WTC11 (cell line): ENCODE results near the gene RABGAP1. TPM values are rescaled to one million over a fixed set of nuclear protein-coding genes. Genes with fewer than 3 reads are reported as not detected.

Source experiments
- ATAC-seq: fragments of 200-7000 bp; cut with Tn5 transposase; 2 replicates; pipeline ENCODE4 v1.10.0; 2021; ENCODE audit warnings: mild to moderate bottlenecking, moderate library complexity
- CTCF ChIA-PET: fragments of 300-600 bp; sonication (Branson Sonifier 250); formaldehyde crosslinking; loops from one replicate; lab custom pipeline; 2021; ENCODE audit warnings: antibody characterized with exemption; lab: Charles Lee
- POLR2A ChIA-PET: fragments of 350-600 bp; sonication (Branson Sonifier 250); formaldehyde crosslinking; loops from one replicate; lab custom pipeline; 2021; ENCODE audit warnings: antibody characterized with exemption; lab: Charles Lee
- DNase-seq: peaks from one replicate; pipeline ENCODE4 v3.0.0; 2021; ENCODE audit warnings: low spot score
- H3K27ac Mint-ChIP-seq: 2 replicates; pipeline ENCODE4 v1.8.0; 2021; ENCODE audit warnings: mixed read lengths
- H3K27me3 Mint-ChIP-seq: 2 replicates; pipeline ENCODE4 v1.8.0; 2021; ENCODE audit warnings: low read depth, mild to moderate bottlenecking, moderate library complexity, mixed read lengths
- H3K36me3 Mint-ChIP-seq: 2 replicates; pipeline ENCODE4 v1.8.0; 2021; ENCODE audit warnings: mixed read lengths
- H3K4me1 Mint-ChIP-seq: 2 replicates; pipeline ENCODE4 v1.8.0; 2022; ENCODE audit warnings: mixed read lengths
- H3K4me3 Mint-ChIP-seq: 2 replicates; pipeline ENCODE4 v1.8.0; 2021; ENCODE audit warnings: mild to moderate bottlenecking, moderate library complexity, mixed read lengths
- H3K9me3 Mint-ChIP-seq: 2 replicates; pipeline ENCODE4 v1.8.0; 2021; ENCODE audit warnings: mixed read lengths
- AR ChIP-seq: fragments of 250-450 bp; sonication (Bioruptor Pico); IDR thresholded peaks from 2 replicates; pipeline ENCODE4 v1.9.0; 2021; ENCODE audit warnings: mild to moderate bottlenecking
- CREB1 ChIP-seq: sonication (generic); formaldehyde crosslinking; IDR thresholded peaks from 2 replicates; pipeline ENCODE4 v1.8.0; 2023; ENCODE audit warnings: mild to moderate bottlenecking, missing genetic modification reagents
- ELF4 ChIP-seq: sonication (generic); formaldehyde crosslinking; IDR thresholded peaks from 2 replicates; pipeline ENCODE4 v1.8.1; 2022; ENCODE audit warnings: low read depth, mild to moderate bottlenecking, moderate library complexity, missing genetic modification reagents
- EMX1 ChIP-seq: fragments of 250-450 bp; sonication (Bioruptor Pico); IDR thresholded peaks from 2 replicates; pipeline ENCODE4 v1.8.0; 2021; ENCODE audit warnings: mild to moderate bottlenecking
- ESRRA ChIP-seq: sonication (generic); formaldehyde crosslinking; IDR thresholded peaks from 2 replicates; pipeline ENCODE4 v1.8.1; 2022; ENCODE audit warnings: mild to moderate bottlenecking, missing genetic modification reagents, borderline replicate concordance
- GABPB1 ChIP-seq: sonication (generic); formaldehyde crosslinking; IDR thresholded peaks from 2 replicates; pipeline ENCODE4 v1.8.1; 2023; ENCODE audit warnings: mild to moderate bottlenecking, missing genetic modification reagents
- GRHL2 ChIP-seq: fragments of 250-450 bp; sonication (Bioruptor Pico); IDR thresholded peaks from 2 replicates; pipeline ENCODE4 v1.8.0; 2022; ENCODE audit warnings: mild to moderate bottlenecking, moderate library complexity; ENCODE audit not compliant: insufficient replicate concordance, severe bottlenecking
- NR1H2 ChIP-seq: sonication (generic); formaldehyde crosslinking; IDR thresholded peaks from 2 replicates; pipeline ENCODE4 v1.9.0; 2021; ENCODE audit warnings: mild to moderate bottlenecking, moderate library complexity, missing genetic modification reagents
- PRRX2 ChIP-seq: fragments of 250-450 bp; sonication (Bioruptor Pico); IDR thresholded peaks from 2 replicates; pipeline ENCODE4 v1.8.0; 2021; ENCODE audit warnings: mild to moderate bottlenecking
- TCF7 ChIP-seq: sonication (generic); formaldehyde crosslinking; IDR thresholded peaks from 2 replicates; pipeline ENCODE4 v1.8.0; 2022; ENCODE audit warnings: mild to moderate bottlenecking, low read depth, missing genetic modification reagents, moderate library complexity
- ZNF263 ChIP-seq: sonication (generic); formaldehyde crosslinking; IDR thresholded peaks from 2 replicates; pipeline ENCODE4 v1.8.1; 2022; ENCODE audit warnings: low read depth, mild to moderate bottlenecking, moderate library complexity, missing genetic modification reagents
- ZNF281 ChIP-seq: sonication (generic); formaldehyde crosslinking; IDR thresholded peaks from 2 replicates; pipeline ENCODE4 v1.8.0; 2023; ENCODE audit warnings: mild to moderate bottlenecking, missing genetic modification reagents
- ZNF317 ChIP-seq: sonication (generic); formaldehyde crosslinking; IDR thresholded peaks from 2 replicates; pipeline ENCODE4 v1.8.1; 2023; ENCODE audit warnings: low read depth, mild to moderate bottlenecking, moderate library complexity, missing genetic modification reagents, borderline replicate concordance
- ZNF416 ChIP-seq: fragments of 250-450 bp; sonication (Bioruptor Pico); IDR thresholded peaks from 2 replicates; pipeline ENCODE4 v1.9.0; 2021; ENCODE audit warnings: mild to moderate bottlenecking, inconsistent platforms
- ZNF532 ChIP-seq: fragments of 250-450 bp; sonication (Bioruptor Pico); IDR thresholded peaks from 2 replicates; pipeline ENCODE4 v1.9.0; 2021; ENCODE audit warnings: mild to moderate bottlenecking, borderline replicate concordance
- ZNF671 ChIP-seq: fragments of 250-450 bp; sonication (Bioruptor Pico); IDR thresholded peaks from 2 replicates; pipeline ENCODE4 v1.8.0; 2021; ENCODE audit warnings: mild to moderate bottlenecking
- total RNA-seq: library from RNA; stranded (reverse); gene quantifications from 3 replicates; pipeline ENCODE4 v1.2.3, GENCODE V29; 2021
- TF ChIP-seq, protein P1 (sequence below): sonication (generic); formaldehyde crosslinking; IDR thresholded peaks from 2 replicates; pipeline ENCODE4 v1.8.1; 2022; ENCODE audit warnings: missing genetic modification reagents, borderline replicate concordance
- TF ChIP-seq, protein P2 (sequence below): fragments of 250-450 bp; sonication (Bioruptor Pico); IDR thresholded peaks from 2 replicates; pipeline ENCODE4 v1.9.0; 2021; ENCODE audit warnings: moderate library complexity, mild to moderate bottlenecking, inconsistent platforms, borderline replicate concordance
- TF ChIP-seq, protein P3 (sequence below): sonication (generic); formaldehyde crosslinking; IDR thresholded peaks from 2 replicates; pipeline ENCODE4 v1.8.1; 2023; ENCODE audit warnings: mild to moderate bottlenecking, missing genetic modification reagents

RABGAP1 gene
- total RNA-seq, 1 experiment from 2014 or later, result 38.1 TPM

DNA sequence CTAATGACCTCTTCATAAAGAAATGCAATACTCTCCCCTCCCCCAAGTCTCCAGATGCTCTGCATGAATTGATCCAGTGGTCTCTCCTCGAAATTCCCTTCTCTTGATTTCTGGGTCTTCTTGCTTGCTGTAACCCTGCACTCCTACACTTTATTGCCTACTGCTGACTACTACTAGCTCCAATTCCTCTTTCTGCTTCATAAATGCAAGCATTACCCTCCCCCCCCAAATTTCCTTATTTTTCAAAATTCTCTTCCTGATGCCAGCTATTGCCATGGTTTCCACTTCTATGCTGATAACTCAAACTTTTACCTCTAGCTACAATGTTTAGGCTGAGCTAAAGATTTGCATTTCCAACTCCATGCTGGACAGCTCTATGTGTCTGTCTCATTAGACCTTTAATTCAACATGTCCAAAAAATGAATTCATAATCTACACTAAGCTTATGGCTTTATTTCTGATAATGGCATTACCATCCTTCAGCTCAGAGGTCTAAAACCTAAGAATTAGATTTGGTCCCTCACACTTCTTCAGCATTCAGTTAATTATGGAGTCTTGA lies 10.9 kb upstream of the RABGAP1 start:
- ChIA-PET POLR2A (interaction anchor here (0.8 to 1.1 kb wide), 2 partner anchors 17 to 24 kb away, joined by 3 read pairs; partner anchors contain the start of genes RC3H2 and ZBTB6), CTCF (no interaction called here)
- DNase-seq (no peak), ATAC-seq (no peak)
- Mint-ChIP-seq H3K4me3 (no peak overlapping the region), H3K4me1 (peaks cover 8% of the 10 kb centered on the region), H3K9me3 (no peaks in the 10 kb centered on the region), H3K27ac (no peak overlapping the region), H3K36me3 (no peaks in the 10 kb centered on the region), H3K27me3 (no peaks in the 10 kb centered on the region)
- TF ChIP-seq ZNF317 (CRISPR knock-in tag), result no peak
- no peak for TF ChIP-seq ZNF281 (CRISPR knock-in tag)
- TF ChIP-seq ZNF532 (CRISPR knock-in tag), result no peak
- no peak for TF ChIP-seq ZNF671 (CRISPR knock-in tag)
- no peak for TF ChIP-seq TCF7 (CRISPR knock-in tag)
- TF ChIP-seq, protein P1, sequence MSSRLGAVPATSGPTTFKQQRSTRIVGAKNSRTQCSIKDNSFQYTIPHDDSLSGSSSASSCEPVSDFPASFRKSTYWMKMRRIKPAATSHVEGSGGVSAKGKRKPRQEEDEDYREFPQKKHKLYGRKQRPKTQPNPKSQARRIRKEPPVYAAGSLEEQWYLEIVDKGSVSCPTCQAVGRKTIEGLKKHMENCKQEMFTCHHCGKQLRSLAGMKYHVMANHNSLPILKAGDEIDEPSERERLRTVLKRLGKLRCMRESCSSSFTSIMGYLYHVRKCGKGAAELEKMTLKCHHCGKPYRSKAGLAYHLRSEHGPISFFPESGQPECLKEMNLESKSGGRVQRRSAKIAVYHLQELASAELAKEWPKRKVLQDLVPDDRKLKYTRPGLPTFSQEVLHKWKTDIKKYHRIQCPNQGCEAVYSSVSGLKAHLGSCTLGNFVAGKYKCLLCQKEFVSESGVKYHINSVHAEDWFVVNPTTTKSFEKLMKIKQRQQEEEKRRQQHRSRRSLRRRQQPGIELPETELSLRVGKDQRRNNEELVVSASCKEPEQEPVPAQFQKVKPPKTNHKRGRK (CRISPR knock-in tag), result no peak
- TF ChIP-seq ZNF263 (CRISPR knock-in tag), result no peak
- no peak for TF ChIP-seq AR
- no peak for TF ChIP-seq CREB1 (CRISPR knock-in tag)
- no peak for TF ChIP-seq GRHL2 (CRISPR knock-in tag)
- no peak for TF ChIP-seq PRRX2 (CRISPR knock-in tag)
- no peak for TF ChIP-seq ESRRA (CRISPR knock-in tag)
- TF ChIP-seq ZNF416 (CRISPR knock-in tag), result no peak
- no peak for TF ChIP-seq EMX1 (CRISPR knock-in tag)
- TF ChIP-seq ELF4 (CRISPR knock-in tag), result no peak
- TF ChIP-seq GABPB1 (CRISPR knock-in tag), result no peak
- TF ChIP-seq, protein P2, sequence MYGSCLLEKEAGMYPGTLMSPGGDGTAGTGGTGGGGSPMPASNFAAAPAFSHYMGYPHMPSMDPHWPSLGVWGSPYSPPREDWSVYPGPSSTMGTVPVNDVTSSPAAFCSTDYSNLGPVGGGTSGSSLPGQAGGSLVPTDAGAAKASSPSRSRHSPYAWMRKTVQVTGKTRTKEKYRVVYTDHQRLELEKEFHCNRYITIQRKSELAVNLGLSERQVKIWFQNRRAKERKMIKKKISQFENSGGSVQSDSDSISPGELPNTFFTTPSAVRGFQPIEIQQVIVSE (CRISPR knock-in tag), result no peak
- no peak for TF ChIP-seq NR1H2 (CRISPR knock-in tag)
- TF ChIP-seq, protein P3, sequence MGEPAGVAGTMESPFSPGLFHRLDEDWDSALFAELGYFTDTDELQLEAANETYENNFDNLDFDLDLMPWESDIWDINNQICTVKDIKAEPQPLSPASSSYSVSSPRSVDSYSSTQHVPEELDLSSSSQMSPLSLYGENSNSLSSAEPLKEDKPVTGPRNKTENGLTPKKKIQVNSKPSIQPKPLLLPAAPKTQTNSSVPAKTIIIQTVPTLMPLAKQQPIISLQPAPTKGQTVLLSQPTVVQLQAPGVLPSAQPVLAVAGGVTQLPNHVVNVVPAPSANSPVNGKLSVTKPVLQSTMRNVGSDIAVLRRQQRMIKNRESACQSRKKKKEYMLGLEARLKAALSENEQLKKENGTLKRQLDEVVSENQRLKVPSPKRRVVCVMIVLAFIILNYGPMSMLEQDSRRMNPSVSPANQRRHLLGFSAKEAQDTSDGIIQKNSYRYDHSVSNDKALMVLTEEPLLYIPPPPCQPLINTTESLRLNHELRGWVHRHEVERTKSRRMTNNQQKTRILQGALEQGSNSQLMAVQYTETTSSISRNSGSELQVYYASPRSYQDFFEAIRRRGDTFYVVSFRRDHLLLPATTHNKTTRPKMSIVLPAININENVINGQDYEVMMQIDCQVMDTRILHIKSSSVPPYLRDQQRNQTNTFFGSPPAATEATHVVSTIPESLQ (CRISPR knock-in tag), result no peak
